SKM-1 treated with dmso at 0.1 percent for 144 hours (cell line): Measurements from ENCODE around the gene EIF5AL1.
"Not testable (repeated sequence)": the region's sequence is repeated elsewhere in the genome, so short reads cannot be mapped to it uniquely, and the experiment has no call there.

Source experiments
- DNase-seq: peaks from one replicate; lab custom pipeline; 2025; ENCODE audit not compliant: unreplicated experiment; lab: John Stamatoyannopoulos, UW

Gene EIF5AL1

DNA sequence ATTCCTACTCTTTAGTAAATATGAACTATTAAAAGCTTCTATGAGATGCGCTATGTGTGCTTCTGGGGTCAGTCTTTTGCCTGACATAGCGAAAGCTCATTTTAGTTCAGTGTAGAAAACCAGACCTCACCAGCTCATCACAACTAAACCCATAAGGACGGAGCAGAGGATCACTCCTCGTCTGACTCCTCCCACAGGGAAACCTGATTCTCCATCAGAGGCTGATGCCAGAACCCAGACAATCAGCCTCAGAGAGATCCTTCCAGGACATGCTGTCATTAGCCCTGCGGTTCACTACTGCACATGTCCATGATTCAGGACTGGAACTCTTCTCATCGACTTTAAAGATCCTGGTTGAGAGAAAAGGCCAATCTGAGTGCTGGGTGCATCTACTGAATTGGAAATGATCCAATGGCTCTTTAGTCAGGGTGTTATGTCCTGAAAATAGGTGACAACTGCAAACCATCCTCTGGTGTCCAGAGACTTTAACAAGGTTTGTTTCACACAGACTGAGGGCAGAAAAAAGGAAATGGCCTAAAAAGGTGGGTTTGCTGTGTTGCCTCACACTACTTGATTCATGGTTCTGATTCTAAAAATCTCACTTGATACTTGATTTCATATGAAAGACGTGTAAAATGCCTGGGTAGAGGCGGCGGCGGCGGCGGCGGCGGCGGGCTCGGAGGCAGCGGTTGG, at the start of gene EIF5AL1:
Gene EIF5AL1 (plus strand): TSS at position 643 of the 693 bp plus-strand sequence. CDS start 117 bp downstream, outside the sequence.
- not testable (repeated sequence) for DNase-seq

DNA sequence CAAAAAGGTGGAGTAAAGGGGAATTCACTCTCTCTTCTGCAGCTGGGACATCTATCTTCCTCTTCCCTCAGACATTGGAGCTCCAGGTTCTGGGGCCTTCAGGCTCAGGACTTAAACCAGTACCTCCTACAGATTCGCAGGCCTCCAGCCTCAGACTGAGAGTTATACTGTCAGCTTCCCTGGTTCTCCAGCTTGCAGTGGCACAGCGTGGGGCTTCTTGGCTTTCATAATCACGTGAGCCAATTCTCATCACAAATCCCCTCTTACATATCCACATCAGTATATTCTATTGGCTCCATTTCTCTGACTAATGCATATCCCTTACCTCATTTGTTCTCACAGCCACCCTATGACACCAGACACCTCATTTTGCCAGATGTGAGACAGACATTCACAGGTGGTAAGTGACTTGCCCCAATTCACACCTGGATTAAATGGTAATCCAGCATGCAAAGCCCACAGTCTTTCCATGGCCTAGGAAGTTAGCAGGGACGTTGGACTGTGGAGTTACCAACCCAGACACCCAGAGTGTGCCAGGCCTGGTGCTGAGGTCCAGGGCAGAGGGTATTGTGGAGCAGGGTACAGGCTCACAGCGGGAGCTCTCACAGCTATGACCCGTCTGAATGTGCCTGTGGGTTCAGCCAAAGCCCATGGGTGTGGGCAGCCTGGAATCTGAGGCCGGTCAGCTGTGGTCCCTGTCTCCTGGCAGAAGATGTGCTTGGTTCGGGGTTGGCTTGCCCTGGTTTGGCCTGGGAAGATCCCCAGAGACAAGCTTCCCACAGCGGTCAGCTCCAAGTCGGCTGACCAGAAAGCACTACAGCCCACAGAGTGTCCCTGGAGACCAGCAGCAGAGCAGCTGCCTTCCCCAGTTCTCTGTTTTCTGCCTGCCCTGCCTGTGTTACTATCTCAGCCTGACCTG, 48.5 kb upstream of the EIF5AL1 start:
- no peak for DNase-seq

DNA sequence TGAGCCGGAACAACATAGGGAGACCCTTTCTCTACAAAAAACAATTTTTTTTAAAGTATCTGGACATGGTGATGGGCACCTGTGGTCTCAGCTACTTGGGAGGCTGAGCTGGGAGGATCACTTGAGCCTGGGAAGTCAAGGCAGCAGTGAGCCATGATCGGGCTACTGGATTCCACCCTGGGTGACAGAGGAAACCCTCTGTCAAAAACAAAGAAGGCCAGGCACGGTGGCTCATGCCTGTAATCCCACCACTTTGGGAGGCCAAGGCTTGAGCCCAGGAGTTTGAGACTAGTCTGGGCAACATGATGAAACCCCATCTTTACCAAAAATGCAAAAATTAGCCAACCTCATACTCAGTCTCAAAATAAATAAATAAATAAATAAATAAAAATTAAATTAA, 47.0 kb upstream of the EIF5AL1 start:
- no peak for DNase-seq

DNA sequence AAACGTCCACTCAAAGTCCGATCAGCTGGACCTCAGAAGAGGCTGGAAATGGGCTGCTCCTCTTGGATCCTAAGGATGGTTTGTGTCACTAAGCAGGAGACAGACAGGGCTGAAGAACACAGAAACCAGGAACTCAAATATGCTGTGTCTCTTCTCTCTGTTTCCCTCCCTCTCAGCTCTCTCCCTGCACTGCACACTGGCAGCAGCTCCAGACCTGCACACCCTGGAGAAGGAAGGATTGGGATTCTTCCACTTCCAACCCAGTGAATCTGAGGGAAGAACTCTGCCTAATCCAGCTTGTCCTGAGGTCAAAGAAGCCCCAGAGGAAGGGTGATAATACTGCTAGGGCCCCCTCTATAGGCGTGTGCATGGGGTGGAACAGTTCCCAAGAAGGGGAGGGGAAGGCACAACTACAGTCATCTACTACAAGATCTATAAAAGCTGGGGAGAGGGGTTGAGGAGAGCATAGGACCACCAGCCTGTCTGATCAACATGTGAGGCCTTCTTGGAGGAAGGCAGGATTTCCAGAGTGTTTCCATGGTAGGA, 44.2 kb upstream of the EIF5AL1 start:
- DNase-seq = no peak

DNA sequence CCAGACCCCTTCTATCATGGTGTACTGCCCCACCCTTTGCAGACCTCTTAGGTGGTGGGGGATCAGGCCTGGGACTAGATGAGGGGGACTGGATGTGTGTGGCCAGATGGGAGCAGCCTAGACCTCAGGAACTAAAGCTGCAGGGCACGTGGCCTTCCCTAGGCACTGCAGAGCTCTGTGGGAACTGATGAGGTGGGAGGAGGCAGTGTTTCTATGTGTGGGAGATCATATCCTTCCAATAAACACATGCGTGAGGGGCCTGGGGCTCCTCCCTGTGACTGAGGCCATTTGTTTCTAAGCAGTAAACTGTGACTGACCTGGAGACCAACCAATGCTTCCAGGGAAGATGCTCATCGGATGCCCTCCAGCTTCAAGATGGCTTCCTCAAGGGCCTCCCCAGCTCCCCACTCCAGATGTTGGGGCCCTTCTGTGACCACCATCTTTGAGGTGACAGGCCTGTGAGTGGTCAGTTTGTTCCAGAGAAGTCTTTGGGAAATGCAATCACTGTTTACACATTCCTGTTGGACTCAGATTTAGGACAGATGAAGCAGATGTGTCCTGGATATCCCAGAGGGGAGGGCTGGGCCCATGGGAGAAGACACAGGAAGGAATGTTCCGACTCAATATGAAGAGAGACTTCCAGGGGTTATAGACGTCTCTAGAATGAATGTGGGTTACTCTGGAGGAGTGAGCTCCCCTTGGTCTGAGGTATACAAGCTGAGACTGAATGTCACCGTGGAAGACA, 43.3 kb upstream of the EIF5AL1 start:
- DNase-seq = no peak

DNA sequence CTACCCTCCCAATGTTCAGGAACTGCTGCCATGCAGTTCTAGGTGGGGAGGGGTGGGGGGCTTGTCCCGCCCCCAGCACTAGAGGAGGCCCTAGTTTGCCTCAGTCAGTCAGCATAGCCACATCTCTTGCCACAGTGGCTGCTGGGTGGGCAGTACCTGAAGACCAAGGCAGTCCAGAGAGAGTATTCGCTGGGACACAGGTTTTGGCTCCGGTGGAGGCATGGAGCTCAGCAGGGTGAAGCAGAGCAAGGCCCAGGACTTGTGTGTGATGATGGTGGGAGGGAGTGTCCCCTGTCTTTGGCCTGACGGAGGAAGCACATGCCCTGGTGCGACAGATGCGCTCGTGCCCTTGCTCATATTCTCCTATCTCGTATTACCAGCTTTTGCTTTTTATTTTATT, 42.2 kb upstream of the EIF5AL1 start:
- DNase-seq = no peak

DNA sequence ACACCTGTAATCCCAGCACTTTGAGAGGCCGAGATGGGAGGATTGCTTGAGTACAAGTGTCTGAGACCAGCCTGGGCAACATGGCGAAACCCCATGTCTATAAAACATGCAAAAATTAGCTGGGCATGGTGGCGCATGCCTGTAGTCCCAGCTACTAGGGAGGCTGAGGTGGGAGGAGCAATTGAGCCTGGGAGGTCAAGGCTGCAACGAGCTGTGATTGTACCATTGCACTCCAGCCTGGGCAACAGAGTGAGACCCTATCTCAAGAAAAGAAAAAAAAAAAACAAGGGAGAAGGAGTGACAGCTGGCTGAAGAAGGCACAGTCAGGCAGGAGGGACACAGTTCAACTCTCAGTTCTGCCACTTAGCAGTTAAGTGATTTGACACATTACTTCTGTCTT, 40.6 kb upstream of the EIF5AL1 start:
- no peak for DNase-seq

DNA sequence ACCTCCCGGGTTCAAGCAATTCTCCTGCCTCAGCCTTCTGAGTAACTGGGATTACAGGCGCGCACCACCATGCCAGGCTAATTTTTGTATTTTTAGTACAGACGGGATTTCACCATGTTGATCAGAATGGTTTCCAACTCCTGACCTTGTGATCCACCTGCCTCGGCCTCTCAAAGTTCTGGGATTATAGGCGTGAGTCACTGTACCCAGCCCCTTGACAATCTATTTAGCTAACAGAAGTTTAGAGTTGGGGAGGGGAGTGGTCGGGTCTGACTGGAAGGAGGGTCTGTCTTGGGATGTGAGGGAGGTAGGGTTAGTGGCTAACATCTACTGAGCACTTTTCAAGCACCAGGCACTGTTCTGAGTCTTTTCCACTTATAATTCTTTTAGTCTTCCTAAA, 39.9 kb upstream of the EIF5AL1 start:
- DNase-seq = no peak

DNA sequence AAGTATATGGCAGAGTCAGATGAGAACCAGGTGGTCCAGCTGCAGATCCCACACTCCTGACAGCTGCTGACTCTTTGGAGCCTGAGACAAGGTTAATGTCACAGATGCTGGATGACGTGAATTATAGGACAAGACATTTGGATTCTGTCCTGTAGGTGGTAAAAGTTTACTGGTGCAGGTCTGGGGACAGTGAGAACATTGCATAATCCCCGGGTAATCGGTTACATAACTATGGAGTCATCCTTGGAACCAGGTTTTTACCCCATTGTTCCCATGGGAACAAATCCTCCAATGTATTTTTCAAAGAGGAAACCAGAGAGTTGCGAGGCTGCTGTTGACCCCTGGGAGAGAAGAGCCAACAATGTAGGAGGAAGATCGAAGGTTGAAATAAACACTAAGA, 39.4 kb upstream of the EIF5AL1 start:
- peak; percentile 43 for DNase-seq

DNA sequence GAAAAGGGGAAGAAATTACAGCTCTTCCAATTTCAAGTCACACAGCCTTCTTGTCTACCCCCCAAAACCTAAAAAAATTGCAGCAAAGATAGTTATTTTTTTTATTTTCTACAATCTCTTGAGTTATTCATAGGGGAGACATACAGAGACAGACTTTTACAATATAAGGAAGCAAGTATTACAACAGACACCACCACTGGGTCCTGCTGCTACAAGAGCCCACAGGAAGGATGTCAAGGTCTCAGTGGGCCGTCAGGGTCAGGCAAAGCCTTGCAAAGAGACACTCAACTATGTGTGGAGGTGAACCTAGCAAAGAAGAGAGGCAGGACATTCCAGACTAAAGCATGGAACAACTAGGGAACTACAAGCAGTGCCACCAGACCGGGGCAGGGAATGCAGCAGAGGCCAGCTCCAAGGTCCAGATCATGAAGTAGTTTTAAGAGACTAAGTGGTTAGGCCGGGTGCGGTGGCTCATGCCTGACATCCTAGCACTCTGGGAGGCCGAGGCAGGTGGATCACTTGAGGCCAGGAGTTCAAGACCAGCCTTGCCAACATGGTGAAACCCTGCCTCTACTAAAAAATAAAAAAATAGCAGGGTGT, 38.7 kb upstream of the EIF5AL1 start:
- DNase-seq = peak; percentile 83

DNA sequence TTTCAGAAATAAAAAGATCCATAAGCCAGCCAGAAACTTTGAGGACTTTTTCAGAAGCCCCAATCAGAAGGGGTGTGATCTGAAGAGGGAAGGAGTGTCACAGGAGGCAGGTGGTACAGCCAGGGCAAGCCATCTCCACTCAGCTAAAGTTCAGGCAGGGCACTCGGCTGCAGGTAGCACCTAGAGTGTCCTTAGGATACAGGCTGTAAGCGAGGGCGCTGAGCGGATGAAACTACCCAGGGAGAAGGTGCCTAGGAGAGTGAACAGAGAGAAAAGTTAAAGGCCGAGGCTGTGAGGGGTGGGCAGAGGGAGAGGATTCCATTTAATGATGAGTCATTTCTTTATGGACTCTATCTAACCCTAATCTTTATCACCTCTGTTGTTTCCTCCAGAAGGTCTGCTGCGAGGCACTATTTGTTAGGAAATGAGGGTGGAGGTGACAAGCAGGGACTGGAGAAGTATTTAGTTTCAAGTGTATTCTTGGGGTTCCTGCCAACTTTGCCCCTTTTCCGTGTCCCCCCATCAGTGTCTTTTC, 37.1 kb upstream of the EIF5AL1 start:
- no peak for DNase-seq

DNA sequence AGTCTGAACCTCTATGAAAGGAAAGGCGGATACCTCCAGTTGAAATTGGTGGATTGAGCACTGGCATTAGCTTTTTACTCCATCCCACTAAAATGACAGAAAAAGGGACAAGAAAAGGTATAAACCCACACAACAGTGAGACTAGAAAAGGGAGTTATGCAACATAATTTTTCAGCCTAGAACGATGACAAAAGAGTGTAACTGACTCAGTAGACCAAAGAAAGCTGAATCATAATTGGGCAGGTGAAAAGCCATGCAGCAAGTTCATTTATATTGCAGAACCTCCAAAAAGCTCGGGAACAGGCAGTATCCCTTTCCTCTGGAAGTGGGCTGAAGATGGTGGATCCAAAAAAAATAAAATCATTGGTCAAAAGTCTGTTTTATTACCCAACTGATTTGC, 36.5 kb upstream of the EIF5AL1 start:
- DNase-seq = no peak

DNA sequence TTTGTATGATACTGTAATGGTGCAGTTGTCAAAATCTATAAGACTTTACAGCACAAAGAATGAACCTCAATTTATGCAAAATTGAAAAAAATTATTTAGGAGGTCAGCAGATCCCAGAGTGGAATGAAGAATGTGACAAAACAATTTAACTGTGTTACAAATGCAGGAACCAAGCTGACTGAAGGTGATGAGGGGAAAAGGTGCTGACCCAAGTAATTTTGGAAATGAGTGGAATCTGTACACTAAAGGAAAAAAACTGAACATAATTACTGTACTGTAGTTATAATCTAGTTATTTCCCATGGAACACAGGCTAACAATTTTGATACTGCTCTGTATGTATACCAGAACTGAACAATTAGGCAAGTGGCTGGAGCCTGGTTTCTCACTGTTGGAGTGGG, 35.7 kb upstream of the EIF5AL1 start:
- no peak for DNase-seq

DNA sequence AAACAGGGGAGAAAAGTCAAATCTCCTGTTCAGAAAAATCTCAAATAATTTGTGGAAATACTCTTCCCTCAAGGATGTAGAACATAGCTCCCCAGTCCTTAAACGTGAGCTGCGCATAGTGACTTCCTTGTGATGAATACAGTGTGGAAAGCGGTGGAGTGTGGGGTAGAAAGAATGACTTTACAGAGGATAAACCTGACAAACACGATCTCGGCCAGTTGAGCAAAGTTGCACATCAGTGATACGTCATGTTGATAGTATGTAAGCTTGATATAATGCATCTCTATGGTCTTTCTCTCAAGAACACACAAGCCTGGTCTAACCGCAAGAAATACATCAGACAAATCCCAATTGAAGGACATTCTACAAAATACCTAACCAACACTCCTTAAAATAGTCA, 34.9 kb upstream of the EIF5AL1 start:
- DNase-seq = no peak

DNA sequence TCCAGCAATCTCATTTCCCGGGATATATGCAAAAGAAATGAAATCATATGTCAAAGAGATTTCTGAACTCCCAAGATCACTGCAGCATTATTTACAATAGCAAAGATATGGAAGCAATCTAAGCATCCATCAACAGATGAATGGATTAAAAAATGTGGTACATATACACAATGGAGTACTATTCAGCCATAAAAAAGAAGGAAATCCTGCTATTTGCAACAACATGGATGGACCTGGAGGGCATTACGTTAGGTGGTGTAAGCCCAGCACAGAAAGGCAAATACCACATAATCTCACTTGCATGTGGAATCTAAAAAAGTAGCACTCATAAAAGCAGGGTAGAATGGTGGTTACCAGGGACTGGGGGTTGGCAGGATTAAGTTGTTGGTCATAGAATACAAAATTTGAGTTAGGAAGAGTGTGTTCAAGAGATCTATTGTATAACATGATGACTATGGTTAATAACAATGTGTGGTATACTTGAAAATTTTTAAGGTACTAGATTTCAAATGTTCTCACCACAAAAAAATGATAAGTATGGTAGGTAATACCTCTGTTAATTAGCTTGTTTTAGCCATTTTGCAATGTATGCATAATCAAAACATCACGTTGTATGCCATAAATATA, 32.9 kb upstream of the EIF5AL1 start:
- DNase-seq = no peak

DNA sequence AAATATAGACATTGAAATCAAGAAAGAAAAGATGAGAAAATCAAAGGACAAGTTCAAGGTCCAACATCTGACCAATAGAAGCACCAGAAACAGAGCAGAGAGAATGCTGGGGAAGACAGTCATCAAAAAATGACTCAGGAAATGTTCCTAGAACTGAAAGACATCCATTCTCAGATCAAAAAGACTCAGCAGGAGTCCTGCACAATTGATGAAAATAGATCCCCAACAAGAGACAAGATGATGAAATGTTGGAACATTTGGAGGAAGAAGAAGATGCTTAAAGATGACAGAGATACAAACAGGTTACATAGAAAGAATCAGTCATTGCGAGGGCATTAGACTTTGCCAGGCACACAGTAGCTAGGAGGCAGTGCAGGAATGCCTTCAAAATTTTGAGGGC, 30.0 kb upstream of the EIF5AL1 start:
- no peak for DNase-seq

DNA sequence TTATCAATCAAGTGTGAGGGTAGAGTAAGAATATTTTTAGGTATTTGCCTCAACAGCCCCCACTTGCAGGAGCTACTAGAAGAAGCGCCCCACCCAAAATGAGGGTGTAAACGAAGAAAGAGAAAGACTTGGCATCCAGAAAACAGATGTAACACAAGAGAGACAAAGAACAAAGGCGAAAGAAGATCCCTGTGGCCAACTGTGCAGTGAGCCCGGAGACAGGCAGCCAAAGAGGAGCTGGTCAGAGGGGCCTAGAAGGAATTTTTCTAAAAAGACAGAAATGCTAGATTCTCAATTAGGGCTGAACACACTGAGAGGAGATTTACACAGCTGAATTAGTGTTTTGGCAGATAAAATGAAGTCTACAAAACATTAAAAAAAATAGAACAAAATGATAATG, 29.6 kb upstream of the EIF5AL1 start:
- DNase-seq = no peak

DNA sequence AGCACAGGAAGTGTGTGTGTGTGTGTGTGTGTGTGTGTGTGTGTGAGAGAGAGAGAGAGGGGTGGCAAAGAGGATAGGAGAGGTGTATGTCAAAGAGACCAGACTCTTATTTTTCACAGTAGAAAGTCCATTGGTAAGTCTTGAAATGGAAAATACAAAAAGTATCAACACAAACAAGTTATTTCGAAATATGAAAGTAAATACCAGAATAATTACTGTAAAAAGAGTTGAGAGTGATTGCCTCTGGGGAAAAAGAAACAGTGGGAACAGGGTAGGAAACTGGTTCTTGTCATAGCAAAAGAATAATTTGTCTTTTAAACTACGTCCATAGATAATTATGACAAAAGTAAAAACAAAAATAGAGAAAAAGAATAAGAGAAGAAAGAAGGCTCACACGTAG, 29.0 kb upstream of the EIF5AL1 start:
- DNase-seq = no peak

DNA sequence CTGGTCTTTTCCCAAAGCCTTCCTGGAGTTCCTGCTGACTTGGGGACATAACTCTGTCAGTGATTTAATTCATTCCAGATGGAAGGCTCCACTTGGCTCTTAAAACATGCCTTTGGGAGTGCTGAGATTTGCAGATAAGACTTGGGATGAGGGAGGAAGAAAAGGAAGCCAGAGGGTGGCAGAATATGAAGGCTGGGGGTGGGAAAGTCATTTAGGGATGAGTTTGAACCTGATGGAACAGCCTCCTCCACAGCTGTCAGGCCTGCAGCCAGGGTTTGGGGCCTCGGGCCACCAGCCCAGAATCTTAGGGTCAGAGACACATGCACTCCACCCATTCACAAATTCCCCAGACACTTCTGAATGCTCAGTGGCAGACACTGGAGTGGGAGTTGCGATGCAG, 28.4 kb upstream of the EIF5AL1 start:
- no peak for DNase-seq

DNA sequence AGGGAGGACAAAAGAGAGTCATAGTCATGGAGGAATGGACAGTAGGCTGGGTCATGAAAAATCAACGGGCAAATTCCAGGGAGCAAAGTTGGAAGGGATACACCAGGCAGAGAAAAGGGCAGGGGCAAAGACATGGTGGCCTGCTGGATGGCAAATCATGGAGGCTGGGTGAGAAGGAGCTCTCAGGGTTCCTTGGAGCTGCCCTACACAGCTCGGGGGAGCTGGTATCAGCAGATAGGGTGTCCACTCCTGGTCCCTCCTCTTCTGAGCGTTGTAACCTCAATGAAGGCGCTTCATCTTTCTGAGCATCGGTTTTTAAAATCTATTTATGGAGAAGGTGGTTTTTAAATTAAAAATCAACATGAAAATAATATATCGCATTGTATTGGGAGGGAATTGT, 27.9 kb upstream of the EIF5AL1 start:
- DNase-seq = no peak
